IPS DF 4.7 (cell line): ENCODE results near the gene PSME3.

Experiments used
- DNase-seq: peaks from one replicate; pipeline ENCODE4 v3.0.0-alpha.2; 2013; ENCODE audit warnings: low spot score; ENCODE audit errors: extremely low read depth

The PSME3 gene, protein sequence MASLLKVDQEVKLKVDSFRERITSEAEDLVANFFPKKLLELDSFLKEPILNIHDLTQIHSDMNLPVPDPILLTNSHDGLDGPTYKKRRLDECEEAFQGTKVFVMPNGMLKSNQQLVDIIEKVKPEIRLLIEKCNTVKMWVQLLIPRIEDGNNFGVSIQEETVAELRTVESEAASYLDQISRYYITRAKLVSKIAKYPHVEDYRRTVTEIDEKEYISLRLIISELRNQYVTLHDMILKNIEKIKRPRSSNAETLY

DNA sequence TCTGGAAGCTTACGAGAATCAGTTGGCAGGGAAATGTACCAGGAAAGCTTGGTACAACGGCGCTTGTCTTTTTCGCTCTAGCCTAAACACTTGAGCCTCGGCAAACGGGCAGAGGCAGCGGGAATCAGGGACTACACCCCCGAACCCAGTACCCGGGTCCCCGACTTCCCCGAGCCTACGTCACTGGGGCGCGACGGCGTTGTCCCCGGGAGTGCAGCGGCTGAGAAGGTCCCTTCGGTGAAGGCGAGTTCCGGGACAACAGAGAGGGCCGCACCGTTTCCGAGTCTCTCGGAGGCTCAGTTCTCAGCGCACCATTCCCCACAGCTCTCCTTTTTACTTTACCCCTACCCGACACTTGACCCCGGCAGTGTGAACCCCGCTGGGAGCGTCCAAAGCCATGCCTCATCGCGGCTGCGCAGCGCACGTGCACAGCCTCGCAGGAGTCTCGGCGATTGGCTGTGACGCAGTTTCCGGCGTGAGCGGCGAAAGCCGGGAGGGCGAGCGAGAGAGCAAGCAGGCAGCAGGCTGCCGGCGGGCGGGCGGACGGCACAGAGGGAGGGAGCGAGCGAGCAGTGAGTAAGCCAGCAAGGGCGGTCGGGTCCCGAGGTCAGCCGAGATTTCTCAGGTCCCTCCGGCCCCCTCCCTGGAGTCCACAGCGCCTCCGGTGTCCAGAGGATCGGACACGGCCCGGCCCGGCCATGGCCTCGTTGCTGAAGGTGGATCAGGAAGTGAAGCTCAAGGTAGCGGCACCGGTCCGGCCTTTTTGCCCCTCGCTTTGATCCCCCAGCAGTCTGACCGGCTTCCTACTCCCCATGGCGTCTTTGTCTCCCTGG lies at the start of gene PSME3:
Gene PSME3 (plus strand): TSS at position 464 of the 833 bp plus-strand sequence. CDS start 235 bp downstream, at position 699.
- DNase-seq = no peak

DNA sequence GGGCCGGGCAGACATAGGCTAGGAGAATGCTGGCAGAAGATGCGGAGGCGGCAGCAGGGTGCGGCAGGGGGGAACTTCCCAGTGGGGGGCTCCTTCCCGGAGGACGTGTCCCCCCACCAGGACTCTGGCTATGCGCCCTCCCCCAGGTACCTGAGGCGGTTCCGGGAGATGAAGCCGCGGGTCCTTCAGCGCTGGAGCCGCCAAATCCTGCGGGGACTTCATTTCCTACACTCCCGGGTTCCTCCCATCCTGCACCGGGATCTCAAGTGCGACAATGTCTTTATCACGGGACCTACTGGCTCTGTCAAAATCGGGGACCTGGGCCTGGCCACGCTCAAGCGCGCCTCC lies 49.4 kb upstream of the PSME3 start:
- no peak for DNase-seq

DNA sequence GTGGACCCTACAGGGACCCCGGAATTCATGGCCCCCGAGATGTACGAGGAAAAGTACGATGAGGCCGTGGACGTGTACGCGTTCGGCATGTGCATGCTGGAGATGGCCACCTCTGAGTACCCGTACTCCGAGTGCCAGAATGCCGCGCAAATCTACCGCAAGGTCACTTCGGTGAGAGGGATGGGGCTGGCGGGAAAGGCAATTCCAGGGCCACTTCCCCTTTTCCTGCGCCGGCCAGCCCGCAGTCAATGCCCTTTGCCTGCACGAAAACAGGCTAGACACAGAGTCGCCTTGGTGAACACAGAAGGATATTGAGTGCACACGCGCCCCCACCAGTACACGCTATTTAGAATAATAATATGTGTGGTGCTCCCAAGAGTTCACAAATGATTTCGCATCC lies 48.8 kb upstream of the PSME3 start:
- DNase-seq = no peak

DNA sequence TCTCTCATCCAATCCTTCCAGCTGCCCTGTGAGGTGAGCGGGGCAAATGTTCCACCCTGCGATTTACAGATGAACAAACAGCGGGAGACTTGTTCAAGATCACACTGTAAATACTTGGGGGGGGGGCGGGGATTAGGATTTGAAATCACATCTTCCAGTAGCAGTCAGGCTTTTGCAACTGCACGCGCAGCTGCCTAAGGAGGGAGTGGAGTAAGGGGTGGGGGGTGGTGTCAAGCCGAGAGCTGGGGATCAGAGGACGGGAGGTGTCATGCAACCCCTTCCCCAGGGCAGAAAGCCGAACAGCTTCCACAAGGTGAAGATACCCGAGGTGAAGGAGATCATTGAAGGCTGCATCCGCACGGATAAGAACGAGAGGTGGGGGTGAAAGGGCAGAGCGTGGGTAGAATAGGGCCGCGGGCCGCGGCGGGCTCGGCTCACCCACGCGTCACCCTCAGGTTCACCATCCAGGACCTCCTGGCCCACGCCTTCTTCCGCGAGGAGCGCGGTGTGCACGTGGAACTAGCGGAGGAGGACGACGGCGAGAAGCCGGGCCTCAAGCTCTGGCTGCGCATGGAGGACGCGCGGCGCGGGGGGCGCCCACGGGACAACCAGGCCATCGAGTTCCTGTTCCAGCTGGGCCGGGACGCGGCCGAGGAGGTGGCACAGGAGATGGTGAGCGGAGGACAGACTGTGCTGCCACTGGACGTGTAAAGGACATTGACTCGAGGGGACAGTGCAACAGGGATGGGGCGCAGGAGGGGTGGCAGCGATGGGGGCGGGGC lies 48.2 kb upstream of the PSME3 start:
- no peak for DNase-seq

GRCh38 chr17:42787266-42787665 lies 45.9 kb upstream of the PSME3 start:
- DNase-seq = no peak

GRCh38 chr17:42791948-42792347 lies 41.2 kb upstream of the PSME3 start:
- no peak for DNase-seq

GRCh38 chr17:42792545-42792944 lies 40.7 kb upstream of the PSME3 start:
- DNase-seq = no peak

GRCh38 chr17:42795061-42795460 lies 38.1 kb upstream of the PSME3 start:
- no peak for DNase-seq

GRCh38 chr17:42795465-42795864 lies 37.7 kb upstream of the PSME3 start:
- DNase-seq = no peak

DNA sequence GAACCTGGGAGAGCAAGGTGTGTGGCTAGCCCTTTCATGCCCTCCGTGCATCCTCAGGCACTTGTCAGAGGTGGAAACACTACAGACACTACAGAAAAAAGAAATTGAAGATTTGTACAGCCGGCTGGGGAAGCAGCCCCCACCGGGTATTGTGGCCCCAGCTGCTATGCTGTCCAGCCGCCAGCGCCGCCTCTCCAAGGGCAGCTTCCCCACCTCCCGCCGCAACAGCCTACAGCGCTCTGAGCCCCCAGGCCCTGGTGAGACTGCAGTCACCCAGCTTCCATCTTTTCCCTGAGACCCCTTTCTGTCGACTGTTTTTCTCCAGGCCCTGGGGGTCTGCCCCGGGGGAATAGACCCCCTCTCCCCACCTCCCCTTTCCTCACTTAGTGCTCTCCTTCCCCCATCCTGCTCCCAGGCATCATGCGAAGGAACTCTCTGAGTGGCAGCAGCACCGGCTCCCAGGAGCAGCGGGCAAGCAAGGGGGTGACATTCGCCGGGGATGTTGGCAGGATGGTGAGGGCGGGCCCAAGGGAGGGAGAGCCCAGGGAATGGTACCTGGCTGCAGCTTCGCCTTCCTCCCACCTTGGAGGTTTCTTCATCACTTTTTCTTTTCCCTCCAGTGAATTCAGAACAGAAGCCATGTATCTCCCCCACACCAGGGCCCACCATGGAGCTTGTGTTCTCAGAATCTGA lies 37.0 kb upstream of the PSME3 start:
- no peak for DNase-seq

GRCh38 chr17:42797067-42798007 lies 35.9 kb upstream of the PSME3 start:
- DNase-seq = no peak

DNA sequence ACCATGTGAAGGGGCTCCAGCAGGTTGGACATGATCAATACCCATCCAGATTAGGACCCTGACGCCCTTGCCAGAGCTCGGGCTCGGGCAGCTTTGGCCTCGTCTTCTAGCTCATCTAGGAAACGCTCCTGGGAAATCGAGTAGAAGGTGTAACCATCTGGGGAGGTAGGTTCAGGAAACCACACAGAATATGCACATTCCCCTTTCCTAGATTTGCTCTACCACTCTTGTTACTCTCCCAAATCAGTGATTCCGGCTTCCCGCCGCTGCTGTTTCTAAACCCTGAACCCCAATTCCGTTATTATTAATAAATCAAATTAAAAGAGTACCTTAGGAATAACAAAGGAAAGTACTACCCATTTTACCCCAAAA lies 35.2 kb upstream of the PSME3 start:
- no peak for DNase-seq

GRCh38 chr17:42798383-42799380 lies 34.5 kb upstream of the PSME3 start, which contains the start of the genes CNTD1 and COA3:
CNTD1 (plus strand) TSS chr17:42798861; CDS start chr17:42799068, 207 bp downstream.
COA3 (minus strand) TSS chr17:42798704; CDS start chr17:42798681, 23 bp downstream.
- DNase-seq = peak; percentile 71

GRCh38 chr17:42803074-42803883 lies 29.9 kb upstream of the PSME3 start:
- no peak for DNase-seq

GRCh38 chr17:42804918-42805367 lies 28.3 kb upstream of the PSME3 start:
- no peak for DNase-seq

DNA sequence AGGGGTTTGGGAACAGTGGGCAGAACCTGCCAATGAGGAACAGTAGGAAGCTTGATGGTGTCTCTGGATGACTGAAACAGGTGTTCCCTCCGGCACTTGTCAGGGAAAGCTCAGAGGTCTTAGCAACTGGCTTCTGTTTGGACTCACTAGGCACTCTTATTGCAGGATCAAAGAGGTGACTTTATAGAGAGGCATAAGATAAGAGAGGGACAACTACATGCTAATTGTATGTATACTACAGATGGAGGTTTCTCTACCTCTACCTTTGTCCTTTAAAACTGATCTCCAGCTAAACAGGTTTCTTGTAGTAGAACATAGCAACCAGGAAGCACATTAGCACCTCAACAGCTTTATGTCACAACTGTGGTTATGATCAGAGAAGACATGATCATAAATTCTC lies 26.9 kb upstream of the PSME3 start:
- DNase-seq = no peak

- no peak for DNase-seq
Measured at GRCh38 chr17:42809250-42809649, 23.9 kb upstream of the PSME3 start.
